ENCODE measurements around the gene GRAPL.
"Not testable (repeated sequence)": the region's sequence is repeated elsewhere in the genome, so short reads cannot be mapped to it uniquely, and the experiment has no call there.

Gene GRAPL

DNA sequence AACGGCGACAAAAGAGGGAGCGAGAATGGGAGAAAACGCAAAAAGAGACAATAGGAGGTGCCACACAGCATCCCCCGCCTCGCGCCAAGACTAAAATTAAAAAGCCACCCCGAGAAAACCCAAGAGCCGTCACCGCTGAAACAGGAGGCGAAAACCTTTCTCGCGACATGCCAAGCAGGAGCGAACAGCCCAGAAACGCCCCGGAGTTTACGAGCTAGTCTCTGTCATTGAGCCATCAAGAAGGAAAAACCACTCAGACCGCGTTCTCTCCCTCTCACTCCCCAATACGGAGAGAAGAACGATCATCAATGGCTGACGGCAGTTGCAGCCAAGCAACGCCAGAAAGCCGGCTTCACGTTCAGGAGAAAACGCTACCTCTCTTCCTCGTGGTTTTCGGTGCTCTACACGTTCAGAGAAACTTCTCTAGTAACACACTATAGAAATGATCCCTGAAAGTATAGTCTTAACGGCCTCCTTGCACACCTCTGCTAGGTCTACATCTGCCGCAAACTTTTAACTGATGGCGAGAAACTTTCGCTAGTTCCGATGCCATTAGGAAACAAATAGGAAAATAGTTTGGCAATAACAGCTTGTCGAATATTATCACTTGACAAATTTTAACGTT, 62.5 kb downstream of the GRAPL start:
- DNase-seq: not testable (repeated sequence)

DNA sequence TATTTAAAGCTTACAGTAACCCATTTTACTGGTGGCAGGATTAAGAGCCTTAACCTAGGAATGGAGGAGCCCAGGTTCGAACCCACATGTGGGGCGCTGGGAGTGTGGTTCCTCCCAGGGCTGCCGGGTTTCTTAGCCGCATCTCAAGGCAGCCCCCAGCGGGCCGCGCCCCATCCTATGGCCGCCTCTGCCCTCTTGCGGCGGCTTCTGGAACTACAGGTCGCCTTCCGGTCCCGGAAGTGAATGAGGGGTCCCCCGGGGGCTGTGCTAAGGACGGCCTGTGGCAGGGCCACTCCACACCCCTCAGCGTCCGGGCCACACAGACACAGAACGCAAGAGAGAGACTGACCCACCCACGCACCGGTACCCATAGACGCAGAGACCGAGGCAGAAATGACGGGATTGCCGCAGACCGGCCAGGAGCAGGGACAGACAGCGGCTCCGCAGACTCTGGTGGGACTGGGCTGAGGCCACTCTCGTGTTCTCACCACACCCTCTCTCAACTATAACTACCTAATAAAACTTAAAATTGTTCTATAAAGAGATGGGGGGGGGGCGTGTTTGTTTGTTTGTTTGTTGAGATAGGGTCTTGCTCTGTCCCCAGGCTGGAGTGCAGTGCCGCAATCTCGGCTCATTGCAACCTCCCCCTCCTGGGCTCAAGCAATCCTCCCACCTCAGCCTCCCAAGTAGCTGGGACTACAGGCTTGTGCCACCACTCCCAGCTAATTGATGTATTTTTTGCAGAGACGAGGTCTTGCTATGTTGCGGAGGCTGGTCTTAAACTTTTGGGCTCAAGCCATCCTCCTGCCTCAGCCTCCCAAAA, 69.2 kb downstream of the GRAPL start:
- DNase-seq: not testable (repeated sequence)

DNA sequence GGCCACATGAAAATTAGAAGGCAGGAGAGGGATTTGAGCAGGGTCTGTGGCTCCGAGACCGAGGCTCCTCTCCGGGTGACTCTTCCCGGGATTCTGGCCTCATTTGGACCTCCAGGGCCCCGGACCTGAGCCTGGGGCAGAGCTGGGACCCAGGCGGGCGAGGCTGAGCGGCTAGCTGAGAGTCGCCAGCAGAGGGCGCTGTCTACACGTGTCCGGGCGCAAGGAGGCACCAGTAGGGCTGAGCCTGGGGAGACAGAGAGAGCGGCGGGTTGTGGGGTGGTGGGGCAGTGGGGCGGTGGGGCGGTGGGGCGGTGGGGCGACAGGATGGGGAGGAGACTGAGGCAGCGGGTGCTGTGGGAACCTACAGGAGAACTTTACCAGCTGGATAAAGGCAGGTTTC, 75.1 kb downstream of the GRAPL start:
- DNase-seq: not testable (repeated sequence)

DNA sequence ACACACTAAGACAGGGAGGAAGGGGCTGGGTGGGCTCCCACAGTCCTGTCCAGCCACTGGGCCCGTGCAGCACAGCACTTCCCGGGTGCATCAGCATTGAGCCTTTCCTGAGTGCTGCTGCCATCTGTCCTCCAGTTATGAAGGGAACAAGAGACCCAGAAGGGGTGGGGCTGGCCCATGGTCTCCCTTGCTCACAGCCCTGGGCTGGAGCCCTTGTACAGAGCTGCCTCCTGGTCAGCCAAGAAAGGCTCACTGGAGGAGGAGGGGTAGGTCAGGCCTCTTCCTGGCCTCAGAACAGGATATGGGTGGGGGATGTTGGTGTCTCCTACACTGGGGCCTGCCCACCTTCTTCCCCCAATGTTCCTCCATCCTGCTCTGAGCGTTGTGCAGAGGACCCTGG, 76.0 kb downstream of the GRAPL start:
- DNase-seq: not testable (repeated sequence)

All from activated naive CD4-positive, alpha-beta T cell (primary cell).